Measurements from ENCODE around the gene ZFAND3. TPM values are rescaled to one million over a fixed set of nuclear protein-coding genes. Genes with fewer than 3 reads are reported as not detected.

The ZFAND3 gene
- total and polyA plus RNA-seq, 2 donors (not counting 1 experiment from before 2014, with no cell fraction given), result 13.5 to 58.3 TPM

DNA sequence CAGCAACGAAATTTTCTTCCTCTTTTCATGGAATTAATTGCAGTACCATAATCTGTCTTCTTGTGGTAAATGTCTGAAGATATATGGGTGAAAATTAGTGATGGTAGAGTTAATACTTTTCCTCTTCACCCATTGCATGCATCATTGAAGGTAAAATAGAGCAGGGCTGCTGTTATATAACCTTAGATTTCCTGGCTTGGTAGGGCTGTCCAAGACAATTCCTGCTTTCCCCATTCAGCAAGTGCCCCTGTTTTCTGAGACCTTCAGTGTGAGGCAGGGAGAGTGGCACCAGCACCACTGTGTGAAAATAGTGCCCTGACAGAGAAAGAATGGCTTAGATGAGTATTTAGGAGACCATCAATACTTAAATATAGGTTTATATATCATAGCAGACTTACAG lies 202.0 kb downstream of the ZFAND3 start:
- DNase-seq, result no peak
- Histone ChIP-seq H2AFZ (ENCODE audit: insufficient read depth, low read depth, low read length, poor library complexity, severe bottlenecking) (no peak overlapping the region), H3K4me1 (ENCODE audit: control insufficient read depth in 2 of 2, insufficient read depth in 2 of 2, low read length in 2 of 2) (peaks cover 4 to 7% of the 10 kb centered on the region in 2 donors), H3K79me2 (ENCODE audit: control insufficient read depth, insufficient read depth, low read length) (peaks cover 54% of the 10 kb centered on the region), H3K27ac (ENCODE audit: low read length in 2 of 2) (no peak overlapping the region), H3K9me3 (ENCODE audit: control extremely low read depth in 1 of 3, control insufficient read depth in 2 of 3, insufficient read depth in 1 of 3, low read length in 2 of 3) (peaks cover 0 to 5% (median 3%) of the 10 kb centered on the region in 3 donors), H3K36me3 (replicated peaks in 1 of 2; ENCODE audit: control extremely low read depth in 1 of 2, control insufficient read depth in 1 of 2, extremely low read depth in 1 of 2, insufficient read depth in 2 of 2, low read length in 1 of 2) (no peaks in the 10 kb centered on the region), H3K27me3 (replicated peaks in 1 of 4; ENCODE audit: control extremely low read depth in 1 of 4, control insufficient read depth in 3 of 4, insufficient read depth in 4 of 4, low read length in 3 of 4) (no peaks in the 10 kb centered on the region), H3K4me3 (ENCODE audit: control extremely low read depth in 1 of 5, extremely low read depth in 1 of 5, insufficient read depth in 1 of 5, low read depth in 2 of 5, low read length in 4 of 5) (no peak overlapping the region), H4K20me1 (ENCODE audit: control insufficient read depth, insufficient read depth, low read length, poor library complexity, severe bottlenecking) (peaks cover 63% of the 10 kb centered on the region), H3K9ac (ENCODE audit: low read length) (no peak overlapping the region), H3K4me2 (replicated peaks; ENCODE audit: low read depth, low read length, poor library complexity, severe bottlenecking) (no peak overlapping the region)
- H3K4me1 Mint-ChIP-seq, result peaks cover 38% of the 10 kb centered on the region
- TF ChIP-seq, protein P1, sequence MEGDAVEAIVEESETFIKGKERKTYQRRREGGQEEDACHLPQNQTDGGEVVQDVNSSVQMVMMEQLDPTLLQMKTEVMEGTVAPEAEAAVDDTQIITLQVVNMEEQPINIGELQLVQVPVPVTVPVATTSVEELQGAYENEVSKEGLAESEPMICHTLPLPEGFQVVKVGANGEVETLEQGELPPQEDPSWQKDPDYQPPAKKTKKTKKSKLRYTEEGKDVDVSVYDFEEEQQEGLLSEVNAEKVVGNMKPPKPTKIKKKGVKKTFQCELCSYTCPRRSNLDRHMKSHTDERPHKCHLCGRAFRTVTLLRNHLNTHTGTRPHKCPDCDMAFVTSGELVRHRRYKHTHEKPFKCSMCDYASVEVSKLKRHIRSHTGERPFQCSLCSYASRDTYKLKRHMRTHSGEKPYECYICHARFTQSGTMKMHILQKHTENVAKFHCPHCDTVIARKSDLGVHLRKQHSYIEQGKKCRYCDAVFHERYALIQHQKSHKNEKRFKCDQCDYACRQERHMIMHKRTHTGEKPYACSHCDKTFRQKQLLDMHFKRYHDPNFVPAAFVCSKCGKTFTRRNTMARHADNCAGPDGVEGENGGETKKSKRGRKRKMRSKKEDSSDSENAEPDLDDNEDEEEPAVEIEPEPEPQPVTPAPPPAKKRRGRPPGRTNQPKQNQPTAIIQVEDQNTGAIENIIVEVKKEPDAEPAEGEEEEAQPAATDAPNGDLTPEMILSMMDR (IDR thresholded peaks at IDR 0.05), result no peak
- no peak for TF ChIP-seq EZH2 (IDR thresholded peaks at IDR 0.05; ENCODE audit: borderline replicate concordance, insufficient read depth, low read depth, low read length, poor library complexity, severe bottlenecking)
- ChIA-PET CTCF (interaction anchor here (0.6 to 3.5 kb wide), 2 partner anchors 12 to 41 kb away, joined by 3 to 23 read pairs; no protein-coding TSS in a partner anchor), POLR2A (no interaction called here)
- no CpG with 5 or more reads among the region's 1 CpG for WGBS (ENCODE audit: insufficient coverage)
- H3K9me3 Mint-ChIP-seq (ENCODE audit: insufficient read depth), result no peaks in the 10 kb centered on the region
- H3K27ac Mint-ChIP-seq, result no peak overlapping the region
- intact Hi-C loops (cut with micrococcal nuclease), result loop anchor here (2.0 kb wide), 1 partner anchor 13 kb away; no protein-coding TSS in a partner anchor
- no peaks in the 10 kb centered on the region for H3K27me3 Mint-ChIP-seq
- no peak for ATAC-seq (ENCODE audit: low read depth)
- H3K4me3 Mint-ChIP-seq, result no peak overlapping the region

DNA sequence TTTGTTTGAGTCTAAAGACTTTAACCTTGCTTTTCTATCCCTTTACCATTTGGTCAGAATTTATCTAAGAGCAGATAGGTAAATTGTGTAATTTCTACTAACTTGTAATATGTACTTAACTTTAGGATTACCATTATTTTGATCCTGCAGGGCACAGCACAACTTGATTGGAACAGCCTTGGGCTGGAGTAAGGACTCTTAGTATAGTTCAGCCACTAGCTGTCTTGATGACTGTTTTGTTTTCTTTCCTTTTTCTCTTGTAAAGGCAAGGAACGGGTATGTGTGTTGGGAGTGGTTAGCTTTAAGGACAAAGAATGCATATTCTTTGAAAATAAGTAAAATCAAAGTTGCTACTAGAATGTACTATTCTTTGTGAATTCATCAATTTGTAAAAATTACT lies 203.2 kb downstream of the ZFAND3 start:
- H3K4me2 ChIP-seq (replicated peaks; ENCODE audit: low read depth, low read length, poor library complexity, severe bottlenecking), result no peak overlapping the region
- no peak for DNase-seq
- intact Hi-C loops (cut with micrococcal nuclease), result no loop called here
- H3K9me3 Mint-ChIP-seq (ENCODE audit: insufficient read depth), result no peaks in the 10 kb centered on the region
- no peaks in the 10 kb centered on the region for H3K27me3 ChIP-seq (replicated peaks in 1 of 4; ENCODE audit: control extremely low read depth in 1 of 4, control insufficient read depth in 3 of 4, insufficient read depth in 4 of 4, low read length in 3 of 4)
- ChIA-PET CTCF (interaction anchor here (1.0 to 3.5 kb wide), 4 partner anchors 11 to 547 kb away, joined by 3 to 23 read pairs (median 4); no protein-coding TSS in a partner anchor), POLR2A (no interaction called here)
- no peak for ATAC-seq (ENCODE audit: low read depth)
- peaks cover 53% of the 10 kb centered on the region for H3K79me2 ChIP-seq (ENCODE audit: control insufficient read depth, insufficient read depth, low read length)
- no CpG with 5 or more reads among the region's 1 CpG for WGBS (ENCODE audit: insufficient coverage)
- no peak overlapping the region for H3K27ac ChIP-seq (ENCODE audit: low read length in 2 of 2)
- no peak for TF ChIP-seq EZH2 (IDR thresholded peaks at IDR 0.05; ENCODE audit: borderline replicate concordance, insufficient read depth, low read depth, low read length, poor library complexity, severe bottlenecking)
- TF ChIP-seq, protein P1 (IDR thresholded peaks at IDR 0.05), result no peak
- H3K4me1 ChIP-seq (ENCODE audit: control insufficient read depth in 2 of 2, insufficient read depth in 2 of 2, low read length in 2 of 2), result peaks cover 0 to 7% of the 10 kb centered on the region in 2 donors
- no peaks in the 10 kb centered on the region for H3K36me3 ChIP-seq (replicated peaks in 1 of 2; ENCODE audit: control extremely low read depth in 1 of 2, control insufficient read depth in 1 of 2, extremely low read depth in 1 of 2, insufficient read depth in 2 of 2, low read length in 1 of 2)
- no peaks in the 10 kb centered on the region for H3K27me3 Mint-ChIP-seq
- H3K27ac Mint-ChIP-seq, result no peak overlapping the region
- peaks cover 41% of the 10 kb centered on the region for H3K4me1 Mint-ChIP-seq
- peaks cover 0 to 5% (median 3%) of the 10 kb centered on the region in 3 donors for H3K9me3 ChIP-seq (ENCODE audit: control extremely low read depth in 1 of 3, control insufficient read depth in 2 of 3, insufficient read depth in 1 of 3, low read length in 2 of 3)
- H3K4me3 Mint-ChIP-seq, result no peak overlapping the region
- H3K4me3 ChIP-seq (ENCODE audit: control extremely low read depth in 1 of 5, extremely low read depth in 1 of 5, insufficient read depth in 1 of 5, low read depth in 2 of 5, low read length in 4 of 5), result no peak overlapping the region
- H2AFZ ChIP-seq (ENCODE audit: insufficient read depth, low read depth, low read length, poor library complexity, severe bottlenecking), result no peak overlapping the region
- H3K9ac ChIP-seq (ENCODE audit: low read length), result no peak overlapping the region
- H4K20me1 ChIP-seq (ENCODE audit: control insufficient read depth, insufficient read depth, low read length, poor library complexity, severe bottlenecking), result peaks cover 64% of the 10 kb centered on the region
